HEK293 (cell line): ENCODE data around the gene SYDE2.

ENCODE experiments used
- PBX3 ChIP-seq: sonication (generic); formaldehyde crosslinking; IDR thresholded peaks from 2 replicates; pipeline ENCODE4 v1.8.1; 2022; ENCODE audit warnings: mild to moderate bottlenecking, moderate library complexity, missing genetic modification reagents
- SP2 ChIP-seq: fragments of 450-650 bp; formaldehyde crosslinking; IDR thresholded peaks from 2 replicates; pipeline ENCODE4 v1.5.1; 2016; ENCODE audit warnings: missing biosample characterization, missing genetic modification characterization
- YY1 ChIP-seq: fragments of 450-650 bp; formaldehyde crosslinking; IDR thresholded peaks from 2 replicates; pipeline ENCODE4 v1.5.1; 2018; ENCODE audit warnings: missing biosample characterization, missing genetic modification characterization
- ZBTB1 ChIP-seq: fragments of 450-650 bp; formaldehyde crosslinking; IDR thresholded peaks from 2 replicates; pipeline ENCODE4 v1.5.1; 2016; ENCODE audit warnings: missing biosample characterization, missing genetic modification characterization
- ZBTB11 ChIP-seq: fragments of 450-650 bp; formaldehyde crosslinking; conservative IDR thresholded peaks from 2 replicates; pipeline ENCODE4 v1.5.1; 2016; ENCODE audit warnings: low read depth, missing biosample characterization, missing genetic modification characterization
- ZBTB8A ChIP-seq: fragments of 450-650 bp; formaldehyde crosslinking; IDR thresholded peaks from 2 replicates; pipeline ENCODE4 v1.5.1; 2016; ENCODE audit warnings: missing biosample characterization, missing genetic modification characterization
- ZNF10 ChIP-seq: fragments of 450-650 bp; formaldehyde crosslinking; IDR thresholded peaks from 2 replicates; pipeline ENCODE4 v1.5.1; 2017; ENCODE audit warnings: missing biosample characterization, missing genetic modification characterization
- ZNF133 ChIP-seq: fragments of 450-650 bp; formaldehyde crosslinking; IDR thresholded peaks from 2 replicates; pipeline ENCODE4 v1.5.1; 2016; ENCODE audit warnings: missing biosample characterization, missing genetic modification characterization
- ZNF530 ChIP-seq: fragments of 450-650 bp; formaldehyde crosslinking; IDR thresholded peaks from 2 replicates; pipeline ENCODE4 v1.5.1; 2016; ENCODE audit warnings: low read depth, missing biosample characterization, missing genetic modification characterization
- ZNF544 ChIP-seq: fragments of 450-650 bp; formaldehyde crosslinking; IDR thresholded peaks from 2 replicates; pipeline ENCODE4 v1.5.0; 2017; ENCODE audit warnings: missing biosample characterization, missing genetic modification characterization
- ZNF658 ChIP-seq: fragments of 450-650 bp; formaldehyde crosslinking; IDR thresholded peaks from 2 replicates; pipeline ENCODE4; 2016; ENCODE audit warnings: missing biosample characterization, missing genetic modification characterization
- ZNF707 ChIP-seq: fragments of 450-650 bp; formaldehyde crosslinking; IDR thresholded peaks from 2 replicates; pipeline ENCODE4 v1.5.1; 2016; ENCODE audit warnings: missing biosample characterization, missing genetic modification characterization
- TF ChIP-seq, protein P1 (sequence below): fragments of 450-650 bp; formaldehyde crosslinking; IDR thresholded peaks from 2 replicates; pipeline ENCODE4 v1.5.1; 2016; ENCODE audit warnings: missing biosample characterization, missing genetic modification characterization
- TF ChIP-seq, protein P2 (sequence below): fragments of 450-650 bp; formaldehyde crosslinking; IDR thresholded peaks from 2 replicates; pipeline ENCODE4 v1.5.1; 2016; ENCODE audit warnings: missing biosample characterization, missing genetic modification characterization

- no peak for TF ChIP-seq SP2 (tag by site-specific recombination)
- no peak for TF ChIP-seq ZNF10 (tag by site-specific recombination)
- TF ChIP-seq, protein P1, sequence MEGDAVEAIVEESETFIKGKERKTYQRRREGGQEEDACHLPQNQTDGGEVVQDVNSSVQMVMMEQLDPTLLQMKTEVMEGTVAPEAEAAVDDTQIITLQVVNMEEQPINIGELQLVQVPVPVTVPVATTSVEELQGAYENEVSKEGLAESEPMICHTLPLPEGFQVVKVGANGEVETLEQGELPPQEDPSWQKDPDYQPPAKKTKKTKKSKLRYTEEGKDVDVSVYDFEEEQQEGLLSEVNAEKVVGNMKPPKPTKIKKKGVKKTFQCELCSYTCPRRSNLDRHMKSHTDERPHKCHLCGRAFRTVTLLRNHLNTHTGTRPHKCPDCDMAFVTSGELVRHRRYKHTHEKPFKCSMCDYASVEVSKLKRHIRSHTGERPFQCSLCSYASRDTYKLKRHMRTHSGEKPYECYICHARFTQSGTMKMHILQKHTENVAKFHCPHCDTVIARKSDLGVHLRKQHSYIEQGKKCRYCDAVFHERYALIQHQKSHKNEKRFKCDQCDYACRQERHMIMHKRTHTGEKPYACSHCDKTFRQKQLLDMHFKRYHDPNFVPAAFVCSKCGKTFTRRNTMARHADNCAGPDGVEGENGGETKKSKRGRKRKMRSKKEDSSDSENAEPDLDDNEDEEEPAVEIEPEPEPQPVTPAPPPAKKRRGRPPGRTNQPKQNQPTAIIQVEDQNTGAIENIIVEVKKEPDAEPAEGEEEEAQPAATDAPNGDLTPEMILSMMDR, result no peak
- no peak for TF ChIP-seq ZNF133 (tag by site-specific recombination)
- TF ChIP-seq ZNF530 (tag by site-specific recombination), result no peak
- TF ChIP-seq ZNF544 (tag by site-specific recombination), result no peak
- no peak for TF ChIP-seq PBX3
- no peak for TF ChIP-seq YY1 (tag by site-specific recombination)
- TF ChIP-seq ZBTB1 (tag by site-specific recombination), result no peak
- TF ChIP-seq ZNF707 (tag by site-specific recombination), result no peak
- TF ChIP-seq ZBTB11 (tag by site-specific recombination), result no peak
- TF ChIP-seq, protein P2, sequence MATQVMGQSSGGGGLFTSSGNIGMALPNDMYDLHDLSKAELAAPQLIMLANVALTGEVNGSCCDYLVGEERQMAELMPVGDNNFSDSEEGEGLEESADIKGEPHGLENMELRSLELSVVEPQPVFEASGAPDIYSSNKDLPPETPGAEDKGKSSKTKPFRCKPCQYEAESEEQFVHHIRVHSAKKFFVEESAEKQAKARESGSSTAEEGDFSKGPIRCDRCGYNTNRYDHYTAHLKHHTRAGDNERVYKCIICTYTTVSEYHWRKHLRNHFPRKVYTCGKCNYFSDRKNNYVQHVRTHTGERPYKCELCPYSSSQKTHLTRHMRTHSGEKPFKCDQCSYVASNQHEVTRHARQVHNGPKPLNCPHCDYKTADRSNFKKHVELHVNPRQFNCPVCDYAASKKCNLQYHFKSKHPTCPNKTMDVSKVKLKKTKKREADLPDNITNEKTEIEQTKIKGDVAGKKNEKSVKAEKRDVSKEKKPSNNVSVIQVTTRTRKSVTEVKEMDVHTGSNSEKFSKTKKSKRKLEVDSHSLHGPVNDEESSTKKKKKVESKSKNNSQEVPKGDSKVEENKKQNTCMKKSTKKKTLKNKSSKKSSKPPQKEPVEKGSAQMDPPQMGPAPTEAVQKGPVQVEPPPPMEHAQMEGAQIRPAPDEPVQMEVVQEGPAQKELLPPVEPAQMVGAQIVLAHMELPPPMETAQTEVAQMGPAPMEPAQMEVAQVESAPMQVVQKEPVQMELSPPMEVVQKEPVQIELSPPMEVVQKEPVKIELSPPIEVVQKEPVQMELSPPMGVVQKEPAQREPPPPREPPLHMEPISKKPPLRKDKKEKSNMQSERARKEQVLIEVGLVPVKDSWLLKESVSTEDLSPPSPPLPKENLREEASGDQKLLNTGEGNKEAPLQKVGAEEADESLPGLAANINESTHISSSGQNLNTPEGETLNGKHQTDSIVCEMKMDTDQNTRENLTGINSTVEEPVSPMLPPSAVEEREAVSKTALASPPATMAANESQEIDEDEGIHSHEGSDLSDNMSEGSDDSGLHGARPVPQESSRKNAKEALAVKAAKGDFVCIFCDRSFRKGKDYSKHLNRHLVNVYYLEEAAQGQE (tag by site-specific recombination), result no peak
- TF ChIP-seq ZBTB8A, result no peak
- TF ChIP-seq ZNF658, result no peak
These were observed 79.1 kb downstream of the SYDE2 start for GRCh38 chr1:85121744-85122143.
